Measurements from ENCODE around the gene COL4A2.
"Not testable (repeated sequence)": the region's sequence is repeated elsewhere in the genome, so short reads cannot be mapped to it uniquely, and the experiment has no call there.

Gene COL4A2

GRCh38 chr13:110474713-110475112 is 167.6 kb downstream of the COL4A2 start:
- DNase-seq (ENCODE audit: low read depth, low spot score) = no peak

GRCh38 chr13:110475117-110475516 is 168.0 kb downstream of the COL4A2 start:
- DNase-seq (ENCODE audit: low read depth, low spot score) = no peak

- DNase-seq (ENCODE audit: low read depth, low spot score) = no peak
Measured at GRCh38 chr13:110475550-110476219, 168.6 kb downstream of the COL4A2 start.

GRCh38 chr13:110476220-110476617 is 169.1 kb downstream of the COL4A2 start:
- no peak for DNase-seq (ENCODE audit: low read depth, low spot score)

GRCh38 chr13:110477706-110478245 is 170.7 kb downstream of the COL4A2 start:
- no peak for DNase-seq (ENCODE audit: low read depth, low spot score)

GRCh38 chr13:110478405-110479214 is 171.5 kb downstream of the COL4A2 start:
- no peak for DNase-seq (ENCODE audit: low read depth, low spot score)

- DNase-seq (ENCODE audit: low read depth, low spot score) = no peak
Measured at GRCh38 chr13:110479215-110479545, 172.1 kb downstream of the COL4A2 start.

GRCh38 chr13:110479648-110480047 is 172.6 kb downstream of the COL4A2 start:
- DNase-seq (ENCODE audit: low read depth, low spot score) = no peak

GRCh38 chr13:110480161-110480560 is 173.1 kb downstream of the COL4A2 start:
- no peak for DNase-seq (ENCODE audit: low read depth, low spot score)

- no peak for DNase-seq (ENCODE audit: low read depth, low spot score)
Measured at GRCh38 chr13:110483386-110483968, 176.4 kb downstream of the COL4A2 start.

- no peak for DNase-seq (ENCODE audit: low read depth, low spot score)
Measured at GRCh38 chr13:110484290-110485048, 177.4 kb downstream of the COL4A2 start.

GRCh38 chr13:110485604-110486003 is 178.5 kb downstream of the COL4A2 start:
- DNase-seq (ENCODE audit: low read depth, low spot score) = no peak

GRCh38 chr13:110486061-110486715 is 179.1 kb downstream of the COL4A2 start:
- DNase-seq (ENCODE audit: low read depth, low spot score) = no peak

- not testable (repeated sequence) for DNase-seq (ENCODE audit: low read depth, low spot score)
Measured at GRCh38 chr13:110486880-110487279, 179.8 kb downstream of the COL4A2 start.

GRCh38 chr13:110490009-110490770 is 183.1 kb downstream of the COL4A2 start:
- no peak for DNase-seq (ENCODE audit: low read depth, low spot score)

GRCh38 chr13:110491869-110492678 is 185.0 kb downstream of the COL4A2 start:
- no peak for DNase-seq (ENCODE audit: low read depth, low spot score)

- no peak for DNase-seq (ENCODE audit: low read depth, low spot score)
Measured at GRCh38 chr13:110492679-110493593, 185.9 kb downstream of the COL4A2 start.

- DNase-seq (ENCODE audit: low read depth, low spot score) = no peak
Measured at GRCh38 chr13:110493613-110494012, 186.5 kb downstream of the COL4A2 start.

GRCh38 chr13:110495376-110495775 is 188.3 kb downstream of the COL4A2 start:
- no peak for DNase-seq (ENCODE audit: low read depth, low spot score)
